PFSK-1 (cell line): Measurements from ENCODE around the gene PARP2.

Source experiments
- FOXP2 ChIP-seq: optimal IDR thresholded peaks from 2 replicates; pipeline ENCODE3; 2011; ENCODE audit warnings: borderline replicate concordance, control low read depth, inconsistent platforms; ENCODE audit not compliant: insufficient read depth; ENCODE audit errors: extremely low read length, extremely low read depth
- POLR2AphosphoS5 ChIP-seq: IDR thresholded peaks from 2 replicates; pipeline ENCODE4 v1.6.1; 2012; ENCODE audit warnings: low read depth, mild to moderate bottlenecking, control low read depth, low read length, moderate library complexity
- REST ChIP-seq, 2 experiments: IDR thresholded peaks; 2 replicates each; pipeline versions ENCODE4 v1.6.1 to v1.8.0; 2011 to 2012; ENCODE audit warnings: low read depth in 2 of 2, low read length in 2 of 2, control low read depth in 1 of 2, inconsistent platforms in 1 of 2, mild to moderate bottlenecking in 1 of 2, moderate library complexity in 1 of 2; ENCODE audit not compliant: insufficient read depth in 1 of 2
- SIN3A ChIP-seq: IDR thresholded peaks from 2 replicates; pipeline ENCODE4 v1.6.1; 2012; ENCODE audit warnings: mild to moderate bottlenecking, low read length, moderate library complexity, borderline replicate concordance; ENCODE audit not compliant: insufficient read depth
- TAF1 ChIP-seq: IDR thresholded peaks from 2 replicates; pipeline ENCODE4 v1.6.1; 2012; ENCODE audit warnings: low read length, control low read depth, borderline replicate concordance; ENCODE audit not compliant: insufficient read depth

The PARP2 gene

DNA sequence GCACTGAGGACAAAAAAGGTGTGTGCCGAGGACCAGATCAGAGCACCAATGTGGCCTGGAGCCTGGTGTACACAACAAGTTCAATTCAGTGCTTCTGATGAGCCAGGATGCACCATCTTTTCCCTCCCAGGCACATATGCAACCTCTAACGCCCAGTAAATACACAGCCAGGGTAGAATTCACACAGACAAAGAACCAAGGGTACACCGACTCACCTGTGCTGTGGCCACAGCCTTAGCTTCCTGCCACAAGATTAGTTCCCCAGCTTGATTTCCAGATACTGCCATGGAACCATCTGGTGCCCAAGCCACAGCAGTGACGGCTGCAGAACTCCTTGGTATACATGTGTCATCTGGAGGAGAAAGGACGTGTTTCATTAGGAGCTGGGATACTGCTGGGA lies 29.4 kb downstream of the PARP2 start:
- TF ChIP-seq FOXP2 (no peak), SIN3A (no peak), TAF1 (no peak), REST (IDR thresholded peaks at IDR 0.05; ENCODE audit: insufficient read depth in 1 of 2, low read depth in 2 of 2, low read length in 2 of 2) (no peak), POLR2AphosphoS5 (no peak)

DNA sequence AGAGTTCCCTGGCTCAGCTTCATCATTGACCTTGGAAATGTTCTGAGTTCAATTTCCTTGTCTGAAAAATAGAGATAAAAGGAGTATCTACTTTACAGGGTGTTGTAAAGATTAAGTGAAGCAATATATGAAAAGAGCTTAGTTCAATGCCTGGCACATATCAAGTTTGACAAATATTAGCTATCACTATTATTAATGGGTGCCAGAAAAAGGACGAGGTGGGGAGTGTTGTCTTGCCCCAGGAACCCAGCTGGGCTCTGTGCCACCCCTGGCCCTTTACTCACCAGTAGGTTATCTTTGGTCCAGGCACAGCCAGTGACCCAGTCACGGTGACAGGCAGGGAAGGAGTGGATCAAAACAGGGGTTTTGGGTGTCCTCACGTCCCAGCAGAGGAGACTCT lies 32.0 kb downstream of the PARP2 start:
- TF ChIP-seq FOXP2 = no peak
- no peak for TF ChIP-seq SIN3A
- no peak for TF ChIP-seq REST (IDR thresholded peaks at IDR 0.05; ENCODE audit: insufficient read depth in 1 of 2, low read depth in 2 of 2, low read length in 2 of 2)
- no peak for TF ChIP-seq POLR2AphosphoS5
- no peak for TF ChIP-seq TAF1

DNA sequence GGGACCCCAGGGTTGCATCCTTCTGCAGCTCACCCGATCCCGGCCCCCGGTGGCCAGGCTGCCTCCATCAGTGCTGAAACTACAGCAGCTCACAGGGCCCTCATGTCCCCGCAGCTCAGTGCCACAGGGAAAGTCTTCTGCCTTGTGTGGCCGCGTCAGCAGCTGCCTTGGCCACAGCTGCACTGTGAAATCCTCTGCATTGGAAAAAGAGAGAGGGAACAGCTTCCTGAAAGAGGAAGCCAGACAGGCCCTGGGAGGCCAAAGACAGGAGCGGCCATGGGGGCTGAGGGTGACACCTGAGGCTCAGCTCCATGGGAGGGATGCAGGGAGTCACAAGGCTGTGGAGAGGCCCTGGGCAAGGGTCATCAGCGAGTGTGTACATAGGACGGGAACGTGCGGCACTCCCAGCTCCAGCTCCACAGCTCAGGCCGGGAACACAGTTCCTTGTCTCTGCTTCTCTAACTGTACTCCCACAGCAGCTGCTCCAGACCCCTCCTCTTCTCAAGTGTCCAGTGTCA lies 32.7 kb downstream of the PARP2 start:
- TF ChIP-seq FOXP2 (no peak), TAF1 (no peak), POLR2AphosphoS5 (no peak), REST (IDR thresholded peaks at IDR 0.05; ENCODE audit: insufficient read depth in 1 of 2, low read depth in 2 of 2, low read length in 2 of 2) (no peak), SIN3A (no peak)

DNA sequence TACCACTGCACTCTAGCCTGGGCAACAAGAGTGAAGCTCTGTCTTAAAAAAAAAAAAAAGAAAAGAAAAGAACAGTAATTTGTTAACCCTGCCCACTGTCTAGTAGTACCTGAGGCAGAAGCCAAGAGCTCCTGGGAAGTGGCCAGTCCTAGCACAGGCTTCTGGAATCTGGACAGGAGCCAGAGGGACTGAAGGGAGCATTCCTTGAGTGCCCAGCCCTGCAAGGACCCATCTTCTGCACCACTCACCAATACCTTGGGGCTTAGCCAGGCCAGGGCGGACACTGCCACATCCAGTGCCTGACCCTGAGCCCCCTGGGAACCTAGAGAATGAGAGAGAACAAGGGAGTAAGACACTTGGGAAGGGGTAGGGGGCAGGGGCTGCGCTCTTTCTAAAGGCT lies 33.7 kb downstream of the PARP2 start:
- TF ChIP-seq FOXP2 (no peak), POLR2AphosphoS5 (no peak), SIN3A (no peak), TAF1 (no peak), REST (IDR thresholded peaks at IDR 0.05; ENCODE audit: insufficient read depth in 1 of 2, low read depth in 2 of 2, low read length in 2 of 2) (no peak)

DNA sequence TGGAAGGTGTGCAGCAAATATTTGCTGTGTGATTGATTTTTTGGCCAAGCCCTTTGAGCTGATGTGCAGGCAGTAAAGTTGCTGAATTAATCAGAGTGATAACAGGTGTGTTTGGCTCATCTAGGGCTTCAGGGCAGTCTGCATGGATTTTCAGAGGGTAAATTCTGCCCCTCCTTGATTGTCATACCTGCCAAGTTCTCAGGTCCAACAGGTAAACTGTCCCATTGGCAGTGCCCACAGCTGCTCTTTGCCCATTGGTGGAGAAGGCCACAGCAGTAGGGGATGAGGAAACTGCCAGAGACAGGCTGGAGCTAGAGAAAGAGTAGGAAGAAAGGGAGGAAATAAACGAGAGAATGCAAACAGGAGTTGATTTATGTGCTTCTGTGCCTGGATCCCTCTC lies 36.3 kb downstream of the PARP2 start:
- TF ChIP-seq SIN3A (no peak), TAF1 (no peak), REST (IDR thresholded peaks at IDR 0.05; ENCODE audit: insufficient read depth in 1 of 2, low read depth in 2 of 2, low read length in 2 of 2) (no peak), FOXP2 (no peak), POLR2AphosphoS5 (no peak)
